Measurements from ENCODE around the gene CAPRIN1. TPM values are rescaled to one million over a fixed set of nuclear protein-coding genes. Genes with fewer than 3 reads are reported as not detected.

CAPRIN1 gene
- polyA plus RNA-seq, 1 donor (not counting 4 experiments of a cell fraction or from before 2014, with no cell fraction given), result 207 TPM

GRCh38 chr11:34063061-34063795, 11.7 kb downstream of the CAPRIN1 start:
- H4K20me1 ChIP-seq (ENCODE audit: control insufficient read depth, extremely low read depth, insufficient read depth, low read length), result peaks cover 35% of the 10 kb centered on the region
- H3K4me1 ChIP-seq (ENCODE audit: control insufficient read depth, extremely low read depth, insufficient read depth, low read length), result peaks cover 3% of the 10 kb centered on the region
- no peak overlapping the region for H3K4me2 ChIP-seq (ENCODE audit: control insufficient read depth, extremely low read depth, insufficient read depth, low read depth, low read length)
- H3K36me3 ChIP-seq (ENCODE audit: control insufficient read depth in 2 of 2, extremely low read depth in 1 of 2, insufficient read depth in 2 of 2, low read length in 2 of 2), result peaks cover 7 to 17% of the 10 kb centered on the region in 2 experiments
- no peak overlapping the region for H3K9ac ChIP-seq (ENCODE audit: control insufficient read depth, extremely low read depth, insufficient read depth, low read length)
- H3K27me3 ChIP-seq (ENCODE audit: control insufficient read depth, extremely low read depth, insufficient read depth, low read length), result no peaks in the 10 kb centered on the region
- DNase-seq (ENCODE audit: low read depth, low spot score) (no peak), FAIRE-seq (no peak)
- H3K79me2 ChIP-seq (ENCODE audit: control insufficient read depth, insufficient read depth, low read length), result peaks cover 98% of the 10 kb centered on the region
- H3K9me3 ChIP-seq (ENCODE audit: control insufficient read depth, low read depth, low read length), result no peaks in the 10 kb centered on the region
- dilution Hi-C loops (cut with MboI; ENCODE audit: extremely low pct_ligation_motif_present, low sequenced_read_pairs), result no loop called here
- H3K9me1 ChIP-seq (ENCODE audit: control insufficient read depth, extremely low read depth, insufficient read depth, low read length), result no peaks in the 10 kb centered on the region
- H3K27ac ChIP-seq (ENCODE audit: control insufficient read depth, insufficient read depth, low read length), result no peak overlapping the region
- no peak overlapping the region for H3K4me3 ChIP-seq (ENCODE audit: control insufficient read depth in 2 of 3, extremely low read depth in 1 of 3, insufficient read depth in 2 of 3, low read depth in 1 of 3, low read length in 3 of 3)
- no peak for TF ChIP-seq CTCF (optimal IDR thresholded peaks at IDR 0.05 in 1 of 3, IDR thresholded peaks at IDR 0.05 in 1 of 3, conservative IDR thresholded peaks at IDR 0.05 in 1 of 3; ENCODE audit: extremely low read depth in 1 of 3, insufficient read depth in 2 of 3, low read length in 3 of 3)
- no peak for TF ChIP-seq EZH2 (IDR thresholded peaks at IDR 0.05; ENCODE audit: low read length)
- H2AFZ ChIP-seq (ENCODE audit: control insufficient read depth, low read length), result no peak overlapping the region

GRCh38 chr11:34064291-34064690, 12.8 kb downstream of the CAPRIN1 start:
- dilution Hi-C loops (cut with MboI; ENCODE audit: extremely low pct_ligation_motif_present, low sequenced_read_pairs), result no loop called here
- H3K36me3 ChIP-seq (ENCODE audit: control insufficient read depth in 2 of 2, extremely low read depth in 1 of 2, insufficient read depth in 2 of 2, low read length in 2 of 2), result peaks cover 7 to 18% of the 10 kb centered on the region in 2 experiments
- peaks cover 33% of the 10 kb centered on the region for H4K20me1 ChIP-seq (ENCODE audit: control insufficient read depth, extremely low read depth, insufficient read depth, low read length)

More at GRCh38 chr11:34064291-34064690, 12.8 kb downstream of the CAPRIN1 start:
- no peak for FAIRE-seq
- Histone ChIP-seq H3K9me3 (ENCODE audit: control insufficient read depth, low read depth, low read length) (no peaks in the 10 kb centered on the region), H3K9me1 (ENCODE audit: control insufficient read depth, extremely low read depth, insufficient read depth, low read length) (no peaks in the 10 kb centered on the region), H3K9ac (ENCODE audit: control insufficient read depth, extremely low read depth, insufficient read depth, low read length) (no peak overlapping the region), H3K4me3 (ENCODE audit: control insufficient read depth in 2 of 3, extremely low read depth in 1 of 3, insufficient read depth in 2 of 3, low read depth in 1 of 3, low read length in 3 of 3) (no peak overlapping the region), H3K27ac (ENCODE audit: control insufficient read depth, insufficient read depth, low read length) (no peak overlapping the region), H3K4me1 (ENCODE audit: control insufficient read depth, extremely low read depth, insufficient read depth, low read length) (peaks cover 3% of the 10 kb centered on the region), H3K4me2 (ENCODE audit: control insufficient read depth, extremely low read depth, insufficient read depth, low read depth, low read length) (no peak overlapping the region), H2AFZ (ENCODE audit: control insufficient read depth, low read length) (no peak overlapping the region), H3K27me3 (ENCODE audit: control insufficient read depth, extremely low read depth, insufficient read depth, low read length) (no peaks in the 10 kb centered on the region), H3K79me2 (ENCODE audit: control insufficient read depth, insufficient read depth, low read length) (peaks cover 98% of the 10 kb centered on the region)
- no peak for TF ChIP-seq EZH2 (IDR thresholded peaks at IDR 0.05; ENCODE audit: low read length)
- no peak for TF ChIP-seq CTCF (optimal IDR thresholded peaks at IDR 0.05 in 1 of 3, IDR thresholded peaks at IDR 0.05 in 1 of 3, conservative IDR thresholded peaks at IDR 0.05 in 1 of 3; ENCODE audit: extremely low read depth in 1 of 3, insufficient read depth in 2 of 3, low read length in 3 of 3)
- no peak for DNase-seq (ENCODE audit: low read depth, low spot score)
